GM23248 (cell line): Measurements from ENCODE around the gene COL4A4. TPM values are rescaled to one million over a fixed set of nuclear protein-coding genes. Genes with fewer than 3 reads are reported as not detected.

Experiments used
- DNase-seq: peaks from one replicate; pipeline ENCODE4 v3.0.0-alpha.2; 2015
- H2AFZ ChIP-seq: fragments of 200-600 bp; sonication (generic); 2 replicates; pipeline ENCODE4 v1.6.1; 2016; ENCODE audit warnings: antibody characterized with exemption
- H3F3A ChIP-seq: fragments of 200-600 bp; sonication (generic); 2 replicates; pipeline ENCODE4 v1.6.1; 2016; ENCODE audit warnings: mild to moderate bottlenecking, antibody characterized with exemption, mixed run types; ENCODE audit not compliant: insufficient read depth
- H3K27ac ChIP-seq: fragments of 200-600 bp; sonication (generic); 2 replicates; pipeline ENCODE4 v1.5.1; 2016; ENCODE audit warnings: mild to moderate bottlenecking
- H3K27me3 ChIP-seq: fragments of 200-600 bp; sonication (generic); replicated peaks from 2 replicates; pipeline ENCODE4 v1.6.1; 2016; ENCODE audit warnings: mild to moderate bottlenecking; ENCODE audit not compliant: insufficient read depth
- H3K36me3 ChIP-seq: fragments of 200-600 bp; sonication (generic); 2 replicates; pipeline ENCODE4 v1.6.1; 2016; ENCODE audit warnings: low read depth, mild to moderate bottlenecking
- H3K4me1 ChIP-seq: fragments of 200-600 bp; sonication (generic); 2 replicates; pipeline ENCODE4 v1.6.1; 2016; ENCODE audit warnings: mild to moderate bottlenecking; ENCODE audit not compliant: insufficient read depth
- H3K4me2 ChIP-seq: fragments of 200-600 bp; sonication (generic); one replicate; pipeline ENCODE4 v1.6.1; 2016; ENCODE audit warnings: mild to moderate bottlenecking; ENCODE audit not compliant: unreplicated experiment
- H3K4me3 ChIP-seq: fragments of 200-600 bp; sonication (generic); 2 replicates; pipeline ENCODE4 v1.5.1; 2016; ENCODE audit warnings: mild to moderate bottlenecking
- H3K79me2 ChIP-seq: fragments of 200-600 bp; sonication (generic); 2 replicates; pipeline ENCODE4 v1.6.1; 2016; ENCODE audit warnings: mild to moderate bottlenecking; ENCODE audit not compliant: insufficient read depth
- H3K9ac ChIP-seq: fragments of 200-600 bp; sonication (generic); 2 replicates; pipeline ENCODE4 v1.6.1; 2016; ENCODE audit warnings: mild to moderate bottlenecking
- H3K9me2 ChIP-seq: fragments of 200-600 bp; sonication (generic); 2 replicates; pipeline ENCODE4 v1.6.1; 2016; ENCODE audit warnings: mixed run types, mild to moderate bottlenecking, moderate library complexity; ENCODE audit not compliant: insufficient read depth
- H3K9me3 ChIP-seq: fragments of 200-600 bp; sonication (generic); one replicate; pipeline ENCODE4 v1.6.1; 2017; ENCODE audit warnings: low read depth
- H4K20me1 ChIP-seq: fragments of 200-600 bp; sonication (generic); 2 replicates; pipeline ENCODE4 v1.6.0; 2016; ENCODE audit not compliant: insufficient read depth
- EZH2 ChIP-seq: fragments of 200-600 bp; sonication (generic); IDR thresholded peaks from 2 replicates; pipeline ENCODE4 v1.6.1; 2018; ENCODE audit warnings: antibody characterized with exemption, mild to moderate bottlenecking; ENCODE audit not compliant: insufficient read depth, poor library complexity, severe bottlenecking
- EZH2phosphoT487 ChIP-seq: fragments of 200-600 bp; sonication (generic); IDR thresholded peaks from 2 replicates; pipeline ENCODE4 v1.6.1; 2018; ENCODE audit warnings: antibody characterized with exemption, moderate library complexity, mild to moderate bottlenecking, low read depth; ENCODE audit not compliant: insufficient read depth
- WGBS, 2 experiments: methylation state at CpG; one replicate each; pipeline ENCODE4 v1.1.6; 2015 to 2017; ENCODE audit warnings: low lambda C conversion rate in 2 of 2, low coverage in 1 of 2; ENCODE audit errors: missing lambda C conversion rate in 2 of 2; 5-methylcytosine and 5-hydroxymethylcytosine counted together
- in situ Hi-C: fragments of 300-500 bp; cut with MboI; formaldehyde crosslinking; loops from 2 replicates; pipeline ENCODE4 v1.15.0; 2020
- polyA plus RNA-seq: library from polyadenylated mRNA; unstranded; fragments of >200 nt; fragmentation: Nextera tagmentation; extraction: Ambion mirVana; gene quantifications from 2 replicates; pipeline ENCODE4 v1.2.1, GENCODE V29; 2016
- total RNA-seq: library from RNA; depleted of rRNA; stranded (reverse); fragments of >200 nt; shearing (Covaris generic); gene quantifications from 2 replicates; pipeline ENCODE4 v1.2.3, GENCODE V29; 2014

Gene COL4A4
- total and polyA plus RNA-seq, 2 experiments from 2014 or later, result 0.36 to 0.76 TPM

GRCh38 chr2:227127201-227127600 is 36.8 kb downstream of the COL4A4 start:
- in situ Hi-C loops, result loop anchor here (25.0 kb wide), 2 partner anchors 110 to 635 kb away; no protein-coding TSS in a partner anchor
- no peaks in the 10 kb centered on the region for H3K9me2 ChIP-seq
- no peaks in the 10 kb centered on the region for H3K4me1 ChIP-seq
- H3K9me3 ChIP-seq, result no peaks in the 10 kb centered on the region
- H3K27me3 ChIP-seq, result no peaks in the 10 kb centered on the region
- H4K20me1 ChIP-seq, result no peaks in the 10 kb centered on the region
- no peak for DNase-seq
- H3K4me2 ChIP-seq, result no peak overlapping the region
- no peaks in the 10 kb centered on the region for H3K36me3 ChIP-seq
- H3K4me3 ChIP-seq, result no peak overlapping the region
- TF ChIP-seq EZH2phosphoT487, result no peak
- TF ChIP-seq EZH2, result no peak
- H3F3A ChIP-seq, result no peaks in the 10 kb centered on the region
- H3K9ac ChIP-seq, result no peak overlapping the region
- H3K79me2 ChIP-seq, result no peaks in the 10 kb centered on the region
- no peak overlapping the region for H2AFZ ChIP-seq
- 64 to 66% methylated on average over 8 of the region's 8 CpGs for WGBS, 2 experiments
- H3K27ac ChIP-seq, result no peak overlapping the region

GRCh38 chr2:227125506-227125905 is 38.5 kb downstream of the COL4A4 start:
- Histone ChIP-seq H2AFZ (no peak overlapping the region), H3K4me2 (no peak overlapping the region), H3K9me2 (no peaks in the 10 kb centered on the region), H3K27ac (no peak overlapping the region), H3K79me2 (no peaks in the 10 kb centered on the region), H3K27me3 (no peaks in the 10 kb centered on the region), H3K4me1 (no peaks in the 10 kb centered on the region), H3K36me3 (no peaks in the 10 kb centered on the region), H3K9me3 (no peaks in the 10 kb centered on the region), H3K9ac (no peak overlapping the region), H3K4me3 (no peak overlapping the region), H4K20me1 (no peaks in the 10 kb centered on the region), H3F3A (no peaks in the 10 kb centered on the region)
- no peak for DNase-seq
- WGBS, 2 experiments, result 70 to 78% methylated on average over 5 of the region's 5 CpGs
- in situ Hi-C loops, result loop anchor here (25.0 kb wide), 2 partner anchors 112 to 637 kb away; no protein-coding TSS in a partner anchor
- TF ChIP-seq EZH2phosphoT487 (no peak), EZH2 (no peak)

- Histone ChIP-seq H3K27ac (no peak overlapping the region), H3K79me2 (no peaks in the 10 kb centered on the region), H4K20me1 (no peaks in the 10 kb centered on the region), H3K4me2 (no peak overlapping the region), H3K9me3 (no peaks in the 10 kb centered on the region), H3F3A (no peaks in the 10 kb centered on the region), H3K4me1 (no peaks in the 10 kb centered on the region), H2AFZ (no peak overlapping the region), H3K27me3 (no peaks in the 10 kb centered on the region), H3K9ac (no peak overlapping the region), H3K36me3 (no peaks in the 10 kb centered on the region), H3K9me2 (no peaks in the 10 kb centered on the region), H3K4me3 (no peak overlapping the region)
- in situ Hi-C loops, result loop anchor here (25.0 kb wide), 2 partner anchors 112 to 637 kb away; no protein-coding TSS in a partner anchor
- 13 to 25% methylated on average over 2 of the region's 2 CpGs for WGBS, 2 experiments
- no peak for TF ChIP-seq EZH2
- TF ChIP-seq EZH2phosphoT487, result no peak
- no peak for DNase-seq
Observed at GRCh38 chr2:227124811-227125210, 39.2 kb downstream of the COL4A4 start.

GRCh38 chr2:227123697-227124096 is 40.3 kb downstream of the COL4A4 start:
- in situ Hi-C loops, result no loop called here
- no peak overlapping the region for H3K4me2 ChIP-seq
- DNase-seq, result no peak
- H3K9me2 ChIP-seq, result no peaks in the 10 kb centered on the region
- no peaks in the 10 kb centered on the region for H3K27me3 ChIP-seq
- 63 to 77% methylated on average over 4 of the region's 4 CpGs for WGBS, 2 experiments
- H3K9ac ChIP-seq, result no peak overlapping the region
- no peaks in the 10 kb centered on the region for H3K79me2 ChIP-seq
- no peaks in the 10 kb centered on the region for H3K9me3 ChIP-seq
- no peaks in the 10 kb centered on the region for H3F3A ChIP-seq
- no peak overlapping the region for H2AFZ ChIP-seq
- H3K36me3 ChIP-seq, result no peaks in the 10 kb centered on the region
- H3K27ac ChIP-seq, result no peak overlapping the region
- H3K4me3 ChIP-seq, result no peak overlapping the region
- no peaks in the 10 kb centered on the region for H3K4me1 ChIP-seq
- TF ChIP-seq EZH2phosphoT487, result no peak
- no peak for TF ChIP-seq EZH2
- no peaks in the 10 kb centered on the region for H4K20me1 ChIP-seq

- TF ChIP-seq EZH2phosphoT487 (no peak), EZH2 (no peak)
- H3K4me2 ChIP-seq, result no peak overlapping the region
- in situ Hi-C loops, result loop anchor here (10.0 kb wide), 1 partner anchor 314 kb away; no protein-coding TSS in a partner anchor
Observed at GRCh38 chr2:227118353-227118752, 45.7 kb downstream of the COL4A4 start.

More at GRCh38 chr2:227118353-227118752, 45.7 kb downstream of the COL4A4 start:
- H3K79me2 ChIP-seq, result no peaks in the 10 kb centered on the region
- 0 out of 2 replicates have a peak overlapping the region, but pooled peaks have one; percentile 43 for H2AFZ ChIP-seq
- no peak overlapping the region for H3K9ac ChIP-seq
- H3K9me3 ChIP-seq, result no peaks in the 10 kb centered on the region
- no peaks in the 10 kb centered on the region for H3K9me2 ChIP-seq
- no peaks in the 10 kb centered on the region for H3K27me3 ChIP-seq
- H3K4me3 ChIP-seq, result no peak overlapping the region
- no peaks in the 10 kb centered on the region; the same call in 1 of the 2 replicates for H3F3A ChIP-seq
- no peaks in the 10 kb centered on the region for H3K36me3 ChIP-seq
- peaks cover 4% of the 10 kb centered on the region; the same call in 1 of the 2 replicates for H3K4me1 ChIP-seq
- no peaks in the 10 kb centered on the region for H4K20me1 ChIP-seq
- no peak for DNase-seq
- no peak overlapping the region for H3K27ac ChIP-seq
